Lower leg skin (tissue), 3 donors: ENCODE results near the gene KIAA0513.

Source experiments
- CTCF ChIP-seq, 3 donors: fragments of 450-650 bp; IDR thresholded peaks; one replicate each; pipeline ENCODE4 v1.5.1; 2016; ENCODE audit warnings: antibody characterized with exemption in 3 of 3, mild to moderate bottlenecking in 3 of 3, moderate library complexity in 2 of 3
- POLR2A ChIP-seq, 2 donors: fragments of 450-650 bp; IDR thresholded peaks; one replicate each; pipeline ENCODE4 v1.6.1; 2016 to 2017; ENCODE audit warnings: antibody characterized with exemption in 2 of 2, mild to moderate bottlenecking in 1 of 2, moderate library complexity in 1 of 2

- TF ChIP-seq CTCF (IDR thresholded peaks at IDR 0.05) (no peak), POLR2A (IDR thresholded peaks at IDR 0.05) (no peak)
Observed at GRCh38 chr16:85006639-85007038, 21.0 kb upstream of the KIAA0513 start.
